KOPT-K1 (cell line): ENCODE measurements around the gene RAB36.

Source experiments
- H3K27ac ChIP-seq: fragments of 200-600 bp; sonication (generic); 2 replicates; pipeline ENCODE4 v1.5.1; 2016; ENCODE audit warnings: antibody characterized with exemption, mild to moderate bottlenecking, low read depth, low read length; ENCODE audit not compliant: poor library complexity, severe bottlenecking
- H3K36me3 ChIP-seq: fragments of 200-600 bp; sonication (generic); 2 replicates; pipeline ENCODE4 v1.5.1; 2017; ENCODE audit warnings: antibody characterized with exemption, mild to moderate bottlenecking, low read length, moderate library complexity; ENCODE audit not compliant: insufficient read depth
- H3K9me3 ChIP-seq: fragments of 200-600 bp; sonication (generic); 2 replicates; pipeline ENCODE4 v1.5.1; 2017; ENCODE audit warnings: antibody characterized with exemption, low read length, mild to moderate bottlenecking; ENCODE audit not compliant: insufficient read depth, poor library complexity, severe bottlenecking

Gene RAB36, protein sequence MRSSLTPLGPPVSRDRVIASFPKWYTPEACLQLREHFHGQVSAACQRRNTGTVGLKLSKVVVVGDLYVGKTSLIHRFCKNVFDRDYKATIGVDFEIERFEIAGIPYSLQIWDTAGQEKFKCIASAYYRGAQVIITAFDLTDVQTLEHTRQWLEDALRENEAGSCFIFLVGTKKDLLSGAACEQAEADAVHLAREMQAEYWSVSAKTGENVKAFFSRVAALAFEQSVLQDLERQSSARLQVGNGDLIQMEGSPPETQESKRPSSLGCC

DNA sequence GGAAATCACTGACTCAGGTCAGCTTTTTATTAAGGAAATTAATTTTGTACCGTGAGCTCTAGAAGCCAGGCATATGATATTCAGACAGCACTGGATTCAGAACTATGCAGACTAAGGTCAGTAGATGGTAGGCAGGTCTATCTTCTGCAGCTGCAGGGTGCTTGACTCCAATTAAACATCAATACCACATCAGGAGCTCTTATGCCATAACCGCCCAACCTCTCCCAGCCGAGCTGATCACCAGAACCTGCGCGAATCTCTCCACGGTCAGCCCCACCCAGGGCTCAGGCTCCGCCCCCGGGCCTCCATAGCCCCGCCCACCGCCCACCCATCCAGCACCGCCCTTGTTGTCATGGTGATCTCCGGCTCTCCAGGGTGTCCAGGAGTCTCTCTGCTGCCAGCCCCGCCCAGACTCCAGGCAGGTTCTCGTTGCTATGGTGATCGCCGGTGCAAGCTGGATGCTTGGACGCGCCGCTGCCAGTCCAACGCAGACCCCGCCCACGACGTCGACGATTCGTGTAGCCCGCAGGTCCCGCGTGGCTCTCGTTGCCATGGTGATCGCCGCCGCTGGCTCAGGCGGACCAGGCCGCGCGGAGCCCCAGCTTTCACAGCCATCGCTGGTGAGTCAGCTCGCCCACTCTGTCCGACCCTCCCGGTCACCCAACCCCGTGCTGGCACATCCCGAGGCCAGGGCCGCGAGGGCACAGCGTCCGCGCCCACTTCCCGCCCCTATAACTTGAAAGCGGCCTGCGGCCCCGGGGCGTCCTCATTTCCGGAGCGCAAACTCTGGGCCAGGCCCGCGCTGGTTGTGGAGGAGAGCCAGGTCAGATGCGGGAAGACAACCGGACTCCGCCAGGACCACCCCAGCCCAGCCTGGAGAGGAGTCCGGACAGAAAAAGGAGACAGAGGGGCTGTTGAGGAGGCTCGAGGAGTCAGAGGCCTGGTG is at the start of gene RAB36:
Gene RAB36 (plus strand): TSS at position 546 of the 946 bp plus-strand sequence. CDS start 1,140 bp downstream, outside the sequence.
- Histone ChIP-seq H3K27ac (no peak within 1 kb of the TSS), H3K9me3 (no peaks in the 10 kb centered on the region), H3K36me3 (no peaks in the 10 kb centered on the region)

DNA sequence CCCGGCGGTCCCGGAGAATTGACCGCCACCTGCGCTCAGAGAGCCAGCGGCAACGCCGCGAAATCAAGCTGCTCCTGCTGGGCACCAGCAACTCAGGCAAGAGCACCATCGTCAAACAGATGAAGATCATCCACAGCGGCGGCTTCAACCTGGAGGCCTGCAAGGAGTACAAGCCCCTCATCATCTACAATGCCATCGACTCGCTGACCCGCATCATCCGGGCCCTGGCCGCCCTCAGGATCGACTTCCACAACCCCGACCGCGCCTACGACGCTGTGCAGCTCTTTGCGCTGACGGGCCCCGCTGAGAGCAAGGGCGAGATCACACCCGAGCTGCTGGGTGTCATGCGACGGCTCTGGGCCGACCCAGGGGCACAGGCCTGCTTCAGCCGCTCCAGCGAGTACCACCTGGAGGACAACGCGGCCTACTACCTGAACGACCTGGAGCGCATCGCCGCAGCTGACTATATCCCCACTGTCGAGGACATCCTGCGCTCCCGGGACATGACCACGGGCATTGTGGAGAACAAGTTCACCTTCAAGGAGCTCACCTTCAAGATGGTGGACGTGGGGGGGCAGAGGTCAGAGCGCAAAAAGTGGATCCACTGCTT is 49.4 kb upstream of the RAB36 start:
- no peaks in the 10 kb centered on the region for H3K9me3 ChIP-seq
- no peaks in the 10 kb centered on the region for H3K36me3 ChIP-seq
- no peak overlapping the region for H3K27ac ChIP-seq

DNA sequence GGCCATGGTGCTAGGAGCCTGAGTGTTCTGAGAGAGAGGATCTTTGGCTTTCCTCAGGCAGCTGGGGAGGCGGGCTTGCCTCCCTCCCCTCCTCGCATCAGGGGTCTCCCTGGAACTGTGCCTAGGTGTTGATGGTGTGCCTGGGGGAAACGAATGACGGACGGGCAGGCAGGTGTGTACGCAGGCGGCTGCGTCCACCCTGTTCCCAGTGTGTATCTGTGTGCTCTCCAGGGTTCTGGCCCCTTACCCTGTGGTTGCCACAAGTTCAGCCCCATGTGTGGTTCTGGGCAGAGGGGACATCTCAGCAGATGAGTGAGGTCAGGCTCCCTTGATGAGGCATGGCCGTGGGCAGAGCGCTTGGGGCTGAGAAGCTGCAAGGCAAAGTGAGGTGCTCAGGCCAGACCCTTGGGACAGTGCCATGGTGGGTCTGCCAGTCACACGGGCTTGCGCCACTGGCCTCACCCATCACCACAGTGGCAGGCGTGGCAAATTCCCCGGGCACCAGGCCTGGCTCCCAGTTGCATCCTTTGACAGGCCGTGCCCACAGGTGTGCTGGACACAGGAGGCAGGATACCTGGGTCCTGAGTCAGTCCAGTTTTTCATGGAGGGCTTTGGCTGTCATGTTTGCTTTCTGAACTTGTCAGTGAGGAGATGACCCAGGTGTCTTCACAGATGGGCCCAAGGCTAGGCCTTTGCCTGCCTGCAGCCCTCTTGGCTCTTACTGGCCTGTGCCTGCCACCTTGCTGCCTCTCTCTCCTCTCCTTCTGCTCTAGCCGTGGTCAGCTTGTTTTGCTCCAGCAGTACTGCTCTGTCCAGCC is 47.7 kb upstream of the RAB36 start:
- Histone ChIP-seq H3K27ac (no peak overlapping the region), H3K36me3 (no peaks in the 10 kb centered on the region), H3K9me3 (no peaks in the 10 kb centered on the region)

DNA sequence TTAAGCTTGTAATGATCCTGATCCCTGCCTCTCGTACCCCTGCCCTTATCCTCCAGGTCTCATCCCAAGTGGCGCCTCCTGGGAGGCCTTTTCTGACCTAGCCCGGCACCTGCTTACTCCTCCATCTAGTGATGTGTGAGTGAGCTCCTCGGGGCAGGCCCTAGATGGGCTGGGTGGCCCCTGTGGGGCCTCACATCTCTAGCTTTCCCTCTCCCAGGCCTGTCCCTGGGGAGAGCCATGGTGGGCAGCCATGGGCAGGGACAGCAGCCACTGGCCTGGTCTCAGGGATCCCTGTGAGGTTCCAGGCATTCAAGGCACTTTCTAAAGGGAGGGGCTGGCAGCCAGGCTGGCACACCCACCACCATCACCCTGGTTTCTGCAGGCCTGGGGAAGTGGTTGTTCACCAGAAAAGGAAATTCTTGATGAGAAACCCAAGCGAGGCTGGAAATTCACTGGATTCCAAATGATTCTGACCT is 47.0 kb upstream of the RAB36 start:
- Histone ChIP-seq H3K36me3 (no peaks in the 10 kb centered on the region), H3K27ac (no peak overlapping the region), H3K9me3 (no peaks in the 10 kb centered on the region)

DNA sequence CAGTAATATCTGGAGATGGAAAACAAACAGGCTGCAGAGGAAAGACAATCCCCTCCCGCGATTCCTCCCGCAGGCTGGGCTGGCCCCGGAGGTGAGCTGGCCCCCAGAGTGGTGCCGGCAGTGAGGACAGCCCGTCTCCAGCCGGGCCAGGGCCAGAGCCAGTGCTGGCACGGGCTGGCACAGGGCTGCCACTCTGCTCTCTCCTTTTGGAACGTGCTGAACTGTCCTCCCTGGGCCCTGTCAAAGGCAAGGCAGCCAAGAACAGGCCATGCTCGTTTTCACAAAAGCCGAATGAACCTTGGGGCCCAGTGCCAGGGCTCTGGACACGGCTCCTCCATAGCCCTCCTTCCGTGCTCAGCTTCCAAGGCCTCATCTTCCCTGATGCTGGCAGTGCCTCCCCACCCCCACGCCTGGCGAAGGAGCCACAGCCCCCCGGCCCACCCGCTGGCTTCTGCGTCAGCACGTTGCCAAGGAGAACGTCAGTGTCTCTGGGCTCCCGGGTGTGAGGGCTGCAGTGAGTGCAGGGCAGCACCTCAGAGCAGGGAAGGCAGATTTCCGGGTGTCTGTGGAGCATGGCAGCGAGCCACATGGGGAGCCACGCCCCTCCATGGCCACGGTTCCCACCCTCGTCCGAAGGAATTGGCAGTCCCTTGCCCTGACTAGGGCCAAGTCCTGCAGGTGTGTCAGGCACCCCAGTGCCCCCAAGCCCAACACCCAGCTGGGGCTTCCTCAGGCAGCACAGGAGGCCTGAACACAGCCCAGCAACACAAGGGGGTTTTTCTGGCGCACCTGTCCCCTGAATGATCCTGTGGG is 46.4 kb upstream of the RAB36 start:
- Histone ChIP-seq H3K9me3 (no peaks in the 10 kb centered on the region), H3K36me3 (no peaks in the 10 kb centered on the region), H3K27ac (no peak overlapping the region)

DNA sequence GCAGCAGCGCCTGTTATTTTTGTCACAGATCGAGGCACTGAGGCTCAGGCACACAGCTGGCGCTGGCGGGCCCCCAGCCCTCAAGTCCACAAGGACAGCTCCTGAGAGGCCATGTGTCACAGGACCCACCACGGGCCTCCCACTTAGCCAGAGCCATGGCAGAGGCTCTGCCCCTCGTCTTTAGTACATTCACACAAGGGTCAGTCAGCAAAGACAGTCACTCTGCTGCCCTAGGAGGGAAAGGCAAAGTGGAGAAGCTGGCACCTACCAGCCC is 45.8 kb upstream of the RAB36 start:
- Histone ChIP-seq H3K9me3 (no peaks in the 10 kb centered on the region), H3K27ac (no peak overlapping the region), H3K36me3 (no peaks in the 10 kb centered on the region)

DNA sequence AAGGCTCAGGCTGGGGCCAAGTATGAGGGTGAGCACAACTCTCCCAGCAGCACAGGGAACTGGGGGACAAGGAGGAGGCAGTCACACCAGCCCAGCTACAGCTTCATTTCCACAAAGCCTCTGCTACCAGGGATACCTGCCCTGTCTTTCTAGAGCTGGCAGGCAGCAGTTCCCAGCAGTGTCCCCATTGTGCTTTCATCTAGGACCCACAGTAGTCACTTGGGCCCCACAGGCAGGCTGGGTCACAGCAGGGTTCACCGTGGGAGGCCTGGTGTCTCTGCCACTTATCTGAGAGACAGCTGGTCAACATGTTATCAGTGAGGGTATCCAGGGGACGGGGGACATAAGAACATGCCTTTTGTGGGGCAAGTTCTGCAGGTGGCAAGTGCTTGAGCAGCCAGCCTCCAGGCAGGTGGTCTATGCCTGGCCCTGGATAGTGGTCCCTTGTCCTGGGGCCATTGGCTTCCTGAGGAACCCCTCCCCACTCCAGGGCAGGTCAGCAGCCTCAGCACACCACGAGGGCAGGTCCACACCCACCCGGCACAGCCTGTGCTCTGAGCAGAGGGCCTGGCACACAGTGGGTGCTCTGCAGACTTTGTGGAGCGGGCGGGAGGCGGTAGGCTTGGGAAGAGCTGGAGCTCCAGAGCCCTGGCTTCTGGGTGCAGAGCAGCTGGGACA is 45.0 kb upstream of the RAB36 start:
- Histone ChIP-seq H3K9me3 (no peaks in the 10 kb centered on the region), H3K36me3 (no peaks in the 10 kb centered on the region), H3K27ac (no peak overlapping the region)

DNA sequence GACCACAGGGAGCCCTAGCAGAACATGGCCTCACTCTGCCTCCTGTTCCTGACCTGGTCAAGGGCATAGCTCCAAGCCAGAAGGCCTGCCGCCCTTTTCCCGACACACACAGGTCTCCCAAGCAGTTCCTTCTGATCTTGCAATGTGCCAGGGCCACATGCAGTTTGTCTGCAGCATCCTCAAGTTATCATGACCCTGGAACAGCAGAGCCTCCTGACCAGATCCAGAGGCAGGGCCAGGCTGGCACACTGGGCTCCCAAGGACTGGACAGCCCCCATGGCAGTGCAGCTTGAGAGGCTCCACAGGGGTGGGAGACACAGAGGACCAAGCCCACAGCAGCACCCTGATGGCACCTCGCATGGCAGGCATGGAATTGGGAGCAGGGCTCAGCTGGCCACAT is 43.8 kb upstream of the RAB36 start:
- Histone ChIP-seq H3K36me3 (no peaks in the 10 kb centered on the region), H3K9me3 (no peaks in the 10 kb centered on the region), H3K27ac (no peak overlapping the region)

DNA sequence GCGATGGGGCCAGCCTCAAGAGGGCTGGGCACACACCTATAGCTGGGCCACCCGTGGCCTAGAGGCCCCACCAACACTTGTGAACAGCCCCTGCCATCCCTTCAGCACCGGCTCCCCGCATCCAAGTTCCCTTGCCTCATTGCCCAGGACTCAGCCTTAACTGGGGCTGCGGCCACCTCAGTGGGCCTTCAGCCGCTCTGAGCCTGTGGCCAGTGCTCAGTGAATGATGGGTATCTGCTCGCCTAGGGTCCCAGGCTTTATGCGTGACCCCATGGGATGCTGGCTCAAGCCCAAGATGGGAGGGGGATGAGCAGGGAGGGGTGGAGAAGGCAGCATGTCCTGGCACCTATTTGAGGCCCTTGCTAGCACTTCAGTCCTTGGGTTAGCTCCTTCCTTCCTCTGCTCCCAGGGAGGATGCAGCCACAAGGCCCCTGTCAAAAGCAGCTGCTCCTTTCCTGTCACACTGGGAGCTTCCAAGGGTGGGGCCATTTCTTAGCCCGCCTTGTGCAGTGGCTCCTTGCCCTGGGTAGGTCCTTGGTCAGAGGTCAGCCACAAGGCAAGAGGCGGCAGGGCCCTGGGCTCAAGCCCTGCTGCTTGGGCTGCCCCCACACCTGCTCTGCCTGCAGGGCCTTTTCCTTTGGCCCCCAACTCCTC is 43.1 kb upstream of the RAB36 start:
- Histone ChIP-seq H3K36me3 (no peaks in the 10 kb centered on the region), H3K27ac (no peak overlapping the region), H3K9me3 (no peaks in the 10 kb centered on the region)

DNA sequence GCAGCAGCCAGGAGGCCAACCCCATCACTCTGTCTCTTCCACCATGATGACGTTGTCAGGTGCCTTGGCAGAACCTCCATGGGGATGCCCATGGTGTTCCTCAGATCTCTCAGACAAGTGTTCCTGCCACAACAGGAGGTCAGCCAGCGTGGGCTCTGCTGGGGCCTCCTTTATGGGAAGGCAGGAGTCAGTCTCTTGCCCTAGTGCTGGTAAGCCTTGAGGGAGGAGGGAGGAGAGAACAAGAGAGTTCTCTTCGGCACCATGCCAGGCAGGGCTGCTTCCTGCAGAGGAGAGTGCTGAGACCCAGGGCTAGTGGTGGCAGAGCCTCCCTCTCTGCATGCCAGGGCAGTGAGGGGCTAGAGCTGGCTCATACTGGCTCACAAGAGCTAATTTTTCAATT is 42.5 kb upstream of the RAB36 start:
- H3K9me3 ChIP-seq, result no peaks in the 10 kb centered on the region
- H3K36me3 ChIP-seq, result no peaks in the 10 kb centered on the region
- H3K27ac ChIP-seq, result no peak overlapping the region

DNA sequence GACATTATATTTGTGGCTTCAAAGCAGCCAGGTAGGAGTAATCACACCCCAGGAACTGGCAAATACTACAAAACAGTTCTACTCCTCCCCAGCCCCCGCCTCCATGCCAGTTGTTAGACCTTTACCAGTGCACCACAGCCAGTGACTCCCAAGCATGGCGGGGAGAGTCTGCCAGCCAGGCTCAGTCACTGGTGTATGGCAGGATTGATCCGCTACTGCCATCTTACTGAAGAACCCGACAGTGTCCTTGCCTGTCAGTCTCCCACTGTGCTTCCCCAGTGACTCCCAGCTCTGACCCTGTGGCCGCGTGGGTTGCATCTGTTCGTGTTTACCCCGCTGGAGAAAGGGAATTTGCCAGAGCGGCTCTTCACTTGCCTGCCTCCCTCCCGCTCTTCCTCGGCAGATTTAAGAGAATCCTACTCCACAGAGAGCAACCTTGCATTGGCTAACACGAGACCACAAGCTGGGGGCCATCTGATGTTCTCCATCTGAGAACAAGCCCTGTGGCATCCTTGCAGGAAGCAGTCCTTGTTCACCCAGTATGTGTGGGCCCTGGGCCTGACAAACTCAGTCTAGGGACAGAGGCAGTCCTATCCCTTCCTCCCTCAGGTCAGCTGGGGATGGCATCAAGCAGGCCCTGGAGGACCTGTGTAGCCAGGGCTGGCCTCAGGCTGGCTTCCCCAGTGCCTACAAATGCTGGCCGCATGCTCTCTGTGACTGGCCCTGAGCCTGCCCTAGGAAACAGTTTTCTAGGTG is 41.9 kb upstream of the RAB36 start:
- no peaks in the 10 kb centered on the region for H3K9me3 ChIP-seq
- no peak overlapping the region for H3K27ac ChIP-seq

DNA sequence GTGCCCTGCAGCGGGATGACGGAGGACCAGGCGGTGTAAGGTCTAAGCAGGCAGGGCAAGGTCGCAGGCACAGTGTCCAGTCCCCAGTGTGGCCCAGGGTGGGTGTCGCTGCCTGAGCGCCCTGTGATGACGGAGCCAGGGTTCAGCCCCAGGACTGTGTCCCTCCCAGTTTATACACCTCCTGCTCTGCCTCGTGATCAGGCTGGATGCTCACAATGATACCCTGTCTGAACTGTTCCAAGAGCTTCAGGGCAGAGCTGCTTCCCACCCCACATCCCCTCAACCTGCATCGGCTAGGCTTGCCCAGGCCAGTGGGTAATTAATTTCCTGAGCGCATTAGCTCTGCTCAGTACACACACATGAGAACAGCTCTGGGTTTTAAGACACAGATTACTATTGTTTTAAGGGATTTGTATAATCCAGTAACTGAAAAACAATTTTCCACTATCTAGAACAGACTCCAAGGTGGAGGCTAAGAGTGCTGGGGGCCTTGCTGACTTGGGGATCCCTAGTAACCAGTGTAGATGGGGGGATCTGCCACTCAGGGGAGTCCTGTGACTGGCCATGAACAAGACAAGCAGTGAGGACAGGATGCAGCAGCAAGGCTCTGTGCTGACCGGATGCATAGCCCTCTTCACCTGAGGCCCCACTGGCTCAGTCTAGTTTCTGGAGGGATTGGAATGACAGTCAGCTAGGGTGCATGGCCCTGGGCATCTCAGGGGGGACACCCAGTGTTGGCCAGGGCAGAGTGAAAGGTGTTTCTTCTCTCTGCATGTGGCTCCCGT is 40.9 kb upstream of the RAB36 start:
- H3K27ac ChIP-seq, result no peak overlapping the region

More for the DNA sequence above, 41.9 kb upstream of the RAB36 start:
- no peaks in the 10 kb centered on the region for H3K36me3 ChIP-seq

More for the DNA sequence above, 40.9 kb upstream of the RAB36 start:
- H3K9me3 ChIP-seq, result no peaks in the 10 kb centered on the region
- no peaks in the 10 kb centered on the region for H3K36me3 ChIP-seq
